MM.1S (cell line): ENCODE measurements around the gene KIAA1671.

Experiments
- CTCF ChIP-seq: fragments of 300-600 bp; sonication (generic); IDR thresholded peaks from 2 replicates; pipeline ENCODE4 v1.5.1; 2016; ENCODE audit warnings: antibody characterized with exemption, low read length, mixed read lengths
- EZH2 ChIP-seq: fragments of 300-600 bp; sonication (generic); optimal IDR thresholded peaks from 2 replicates; pipeline ENCODE3; 2017; ENCODE audit warnings: low read depth, mild to moderate bottlenecking, antibody characterized with exemption, low read length, mixed read lengths

DNA sequence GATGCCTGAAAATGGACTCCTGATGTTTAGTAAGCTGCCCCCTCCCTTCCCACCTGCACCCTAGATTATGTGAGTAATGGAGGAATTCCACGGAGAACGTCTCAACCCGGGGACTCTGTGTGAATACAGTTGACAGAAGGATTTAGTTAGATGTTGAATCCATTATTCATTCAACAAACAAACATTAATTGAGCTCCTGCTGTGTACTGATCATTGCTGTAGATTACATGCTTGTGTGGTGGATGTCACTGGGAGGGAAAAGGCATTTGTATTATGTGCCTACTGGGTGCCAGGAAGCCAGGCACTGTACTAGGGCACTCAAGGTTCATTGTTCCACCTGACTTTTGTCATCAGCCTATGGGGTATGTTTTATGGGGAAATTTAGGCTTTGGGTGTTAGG is 224.3 kb downstream of the KIAA1671 start:
- TF ChIP-seq CTCF, result no peak
- no peak for TF ChIP-seq EZH2
